ENCODE data around the gene CCN5.
"Not testable (repeated sequence)": the region's sequence is repeated elsewhere in the genome, so short reads cannot be mapped to it uniquely, and the experiment has no call there.

CCN5 gene

GRCh38 chr20:44754554-44754953 is 39.4 kb downstream of the CCN5 start:
- Histone ChIP-seq H3K9me3 (ENCODE audit: control insufficient read depth in 1 of 2, low read length in 2 of 2) (no peaks in the 10 kb centered on the region), H3K4me3 (ENCODE audit: low read depth in 1 of 2, low read length in 2 of 2) (no peak overlapping the region), H3K36me3 (ENCODE audit: control insufficient read depth in 1 of 2, insufficient read depth in 2 of 2, low read length in 2 of 2) (no peaks in the 10 kb centered on the region), H3K4me1 (ENCODE audit: control insufficient read depth in 1 of 2, insufficient read depth in 2 of 2, low read length in 2 of 2) (no peaks in the 10 kb centered on the region), H3K27ac (ENCODE audit: low read length) (no peak overlapping the region), H3K27me3 (ENCODE audit: low read depth, low read length) (peaks cover 6% of the 10 kb centered on the region)

GRCh38 chr20:44756011-44756688 is 41.0 kb downstream of the CCN5 start:
- no peaks in the 10 kb centered on the region for H3K36me3 ChIP-seq (ENCODE audit: control insufficient read depth in 1 of 2, insufficient read depth in 2 of 2, low read length in 2 of 2)

GRCh38 chr20:44756956-44757355 is 41.8 kb downstream of the CCN5 start:
- Histone ChIP-seq H3K4me1 (ENCODE audit: control insufficient read depth in 1 of 2, insufficient read depth in 2 of 2, low read length in 2 of 2) (no peaks in the 10 kb centered on the region), H3K4me3 (ENCODE audit: low read depth in 1 of 2, low read length in 2 of 2) (no peak overlapping the region), H3K9me3 (ENCODE audit: control insufficient read depth in 1 of 2, low read length in 2 of 2) (no peaks in the 10 kb centered on the region), H3K27ac (ENCODE audit: low read length) (no peak overlapping the region), H3K27me3 (ENCODE audit: low read depth, low read length) (no peaks in the 10 kb centered on the region), H3K36me3 (ENCODE audit: control insufficient read depth in 1 of 2, insufficient read depth in 2 of 2, low read length in 2 of 2) (no peaks in the 10 kb centered on the region)

More at GRCh38 chr20:44756011-44756688, 41.0 kb downstream of the CCN5 start:
- H3K9me3 ChIP-seq (ENCODE audit: control insufficient read depth in 1 of 2, low read length in 2 of 2), result no peaks in the 10 kb centered on the region
- no peak overlapping the region for H3K4me3 ChIP-seq (ENCODE audit: low read depth in 1 of 2, low read length in 2 of 2)
- H3K27me3 ChIP-seq (ENCODE audit: low read depth, low read length), result peaks cover under 1% of the 10 kb centered on the region
- H3K4me1 ChIP-seq (ENCODE audit: control insufficient read depth in 1 of 2, insufficient read depth in 2 of 2, low read length in 2 of 2), result no peaks in the 10 kb centered on the region
- no peak overlapping the region for H3K27ac ChIP-seq (ENCODE audit: low read length)

- Histone ChIP-seq H3K4me3 (ENCODE audit: low read depth in 1 of 2, low read length in 2 of 2) (no peak overlapping the region), H3K4me1 (ENCODE audit: control insufficient read depth in 1 of 2, insufficient read depth in 2 of 2, low read length in 2 of 2) (no peaks in the 10 kb centered on the region), H3K27me3 (ENCODE audit: low read depth, low read length) (no peaks in the 10 kb centered on the region), H3K9me3 (ENCODE audit: control insufficient read depth in 1 of 2, low read length in 2 of 2) (no peaks in the 10 kb centered on the region), H3K36me3 (ENCODE audit: control insufficient read depth in 1 of 2, insufficient read depth in 2 of 2, low read length in 2 of 2) (no peaks in the 10 kb centered on the region), H3K27ac (ENCODE audit: low read length) (no peak overlapping the region)
Observed at GRCh38 chr20:44758247-44759101, 43.3 kb downstream of the CCN5 start.

GRCh38 chr20:44759595-44759994 is 44.4 kb downstream of the CCN5 start:
- H3K4me3 ChIP-seq (ENCODE audit: low read depth in 1 of 2, low read length in 2 of 2), result no peak overlapping the region

GRCh38 chr20:44761423-44761822 is 46.3 kb downstream of the CCN5 start:
- H3K36me3 ChIP-seq (ENCODE audit: control insufficient read depth in 1 of 2, insufficient read depth in 2 of 2, low read length in 2 of 2), result no peaks in the 10 kb centered on the region
- H3K27me3 ChIP-seq (ENCODE audit: low read depth, low read length), result no peaks in the 10 kb centered on the region
- no peaks in the 10 kb centered on the region for H3K9me3 ChIP-seq (ENCODE audit: control insufficient read depth in 1 of 2, low read length in 2 of 2)
- no peak overlapping the region for H3K27ac ChIP-seq (ENCODE audit: low read length)
- H3K4me3 ChIP-seq (ENCODE audit: low read depth in 1 of 2, low read length in 2 of 2), result no peak overlapping the region
- no peaks in the 10 kb centered on the region for H3K4me1 ChIP-seq (ENCODE audit: control insufficient read depth in 1 of 2, insufficient read depth in 2 of 2, low read length in 2 of 2)

More at GRCh38 chr20:44759595-44759994, 44.4 kb downstream of the CCN5 start:
- no peaks in the 10 kb centered on the region for H3K4me1 ChIP-seq (ENCODE audit: control insufficient read depth in 1 of 2, insufficient read depth in 2 of 2, low read length in 2 of 2)
- no peaks in the 10 kb centered on the region for H3K9me3 ChIP-seq (ENCODE audit: control insufficient read depth in 1 of 2, low read length in 2 of 2)
- no peaks in the 10 kb centered on the region for H3K27me3 ChIP-seq (ENCODE audit: low read depth, low read length)
- no peaks in the 10 kb centered on the region for H3K36me3 ChIP-seq (ENCODE audit: control insufficient read depth in 1 of 2, insufficient read depth in 2 of 2, low read length in 2 of 2)
- H3K27ac ChIP-seq (ENCODE audit: low read length), result no peak overlapping the region

- Histone ChIP-seq H3K27ac (ENCODE audit: low read length) (no peak overlapping the region), H3K4me3 (ENCODE audit: low read depth in 1 of 2, low read length in 2 of 2) (no peak overlapping the region), H3K4me1 (ENCODE audit: control insufficient read depth in 1 of 2, insufficient read depth in 2 of 2, low read length in 2 of 2) (no peaks in the 10 kb centered on the region), H3K36me3 (ENCODE audit: control insufficient read depth in 1 of 2, insufficient read depth in 2 of 2, low read length in 2 of 2) (no peaks in the 10 kb centered on the region), H3K9me3 (ENCODE audit: control insufficient read depth in 1 of 2, low read length in 2 of 2) (no peaks in the 10 kb centered on the region), H3K27me3 (ENCODE audit: low read depth, low read length) (no peaks in the 10 kb centered on the region)
Observed at GRCh38 chr20:44762466-44763140, 47.4 kb downstream of the CCN5 start.

- not testable (repeated sequence) for H3K27me3 ChIP-seq (ENCODE audit: low read depth, low read length); H3K9me3 ChIP-seq (ENCODE audit: control insufficient read depth in 1 of 2, low read length in 2 of 2); H3K36me3 ChIP-seq (ENCODE audit: control insufficient read depth in 1 of 2, insufficient read depth in 2 of 2, low read length in 2 of 2); H3K4me3 ChIP-seq (ENCODE audit: low read depth in 1 of 2, low read length in 2 of 2); H3K27ac ChIP-seq (ENCODE audit: low read length); H3K4me1 ChIP-seq (ENCODE audit: control insufficient read depth in 1 of 2, insufficient read depth in 2 of 2, low read length in 2 of 2)
Observed at GRCh38 chr20:44763798-44764197, 48.6 kb downstream of the CCN5 start.

GRCh38 chr20:44765091-44765490 is 49.9 kb downstream of the CCN5 start:
- no peak overlapping the region for H3K27ac ChIP-seq (ENCODE audit: low read length)
- H3K4me1 ChIP-seq (ENCODE audit: control insufficient read depth in 1 of 2, insufficient read depth in 2 of 2, low read length in 2 of 2), result no peaks in the 10 kb centered on the region
- no peaks in the 10 kb centered on the region for H3K27me3 ChIP-seq (ENCODE audit: low read depth, low read length)
- no peaks in the 10 kb centered on the region for H3K36me3 ChIP-seq (ENCODE audit: control insufficient read depth in 1 of 2, insufficient read depth in 2 of 2, low read length in 2 of 2)
- no peak overlapping the region for H3K4me3 ChIP-seq (ENCODE audit: low read depth in 1 of 2, low read length in 2 of 2)
- no peaks in the 10 kb centered on the region for H3K9me3 ChIP-seq (ENCODE audit: control insufficient read depth in 1 of 2, low read length in 2 of 2)

GRCh38 chr20:44765701-44766347 is 50.7 kb downstream of the CCN5 start:
- H3K4me1 ChIP-seq (ENCODE audit: control insufficient read depth in 1 of 2, insufficient read depth in 2 of 2, low read length in 2 of 2), result no peaks in the 10 kb centered on the region
- no peaks in the 10 kb centered on the region for H3K36me3 ChIP-seq (ENCODE audit: control insufficient read depth in 1 of 2, insufficient read depth in 2 of 2, low read length in 2 of 2)
- H3K9me3 ChIP-seq (ENCODE audit: control insufficient read depth in 1 of 2, low read length in 2 of 2), result no peaks in the 10 kb centered on the region
- no peak overlapping the region for H3K27ac ChIP-seq (ENCODE audit: low read length)
- H3K27me3 ChIP-seq (ENCODE audit: low read depth, low read length), result no peaks in the 10 kb centered on the region
- no peak overlapping the region for H3K4me3 ChIP-seq (ENCODE audit: low read depth in 1 of 2, low read length in 2 of 2)

GRCh38 chr20:44768256-44768655 is 53.1 kb downstream of the CCN5 start:
- Histone ChIP-seq H3K9me3 (ENCODE audit: control insufficient read depth in 1 of 2, low read length in 2 of 2) (no peaks in the 10 kb centered on the region), H3K27me3 (ENCODE audit: low read depth, low read length) (no peaks in the 10 kb centered on the region), H3K36me3 (ENCODE audit: control insufficient read depth in 1 of 2, insufficient read depth in 2 of 2, low read length in 2 of 2) (no peaks in the 10 kb centered on the region), H3K27ac (ENCODE audit: low read length) (no peak overlapping the region), H3K4me3 (ENCODE audit: low read depth in 1 of 2, low read length in 2 of 2) (no peak overlapping the region), H3K4me1 (ENCODE audit: control insufficient read depth in 1 of 2, insufficient read depth in 2 of 2, low read length in 2 of 2) (no peaks in the 10 kb centered on the region)

Data from muscle layer of duodenum (tissue), 2 donors.